Mammary epithelial cell (primary cell): ENCODE results near the gene INPP5D.

Experiments used
- CTCF ChIP-seq, 2 donors: IDR thresholded peaks in 1 of 2; conservative IDR thresholded peaks in 1 of 2; 2 replicates each; pipeline ENCODE4 v1.5.1; 2011 to 2012; ENCODE audit warnings: inconsistent platforms in 2 of 2, low read length in 2 of 2, mild to moderate bottlenecking in 2 of 2, control low read depth in 1 of 2, low read depth in 1 of 2; ENCODE audit not compliant: insufficient read depth in 1 of 2; ENCODE audit errors: extremely low read depth in 1 of 2
- EZH2 ChIP-seq: IDR thresholded peaks from 2 replicates; pipeline ENCODE4 v1.6.1; 2012; ENCODE audit warnings: low read length, inconsistent platforms, borderline replicate concordance

- TF ChIP-seq CTCF (conservative IDR thresholded peaks at IDR 0.05 in 1 of 2, IDR thresholded peaks at IDR 0.05 in 1 of 2; ENCODE audit: extremely low read depth in 1 of 2, insufficient read depth in 1 of 2, low read depth in 1 of 2, low read length in 2 of 2) (peak; percentile 75 to 96), EZH2 (no peak)
Observed at GRCh38 chr2:233251306-233252116, 191.4 kb downstream of the INPP5D start, which contains the start of gene ATG16L1.
